ENCODE results near the gene MON1B.

GRCh38 chr16:77168901-77169300 is 22.1 kb upstream of the MON1B start:
- no peak for TF ChIP-seq POLR2AphosphoS5 (IDR thresholded peaks at IDR 0.05; ENCODE audit: low read depth)
- TF ChIP-seq CTCF (IDR thresholded peaks at IDR 0.05; ENCODE audit: insufficient read depth, low read length), result no peak

All from HL-60 (cell line).